HEK293 (cell line): Measurements from ENCODE around the gene SYNC.
"Not testable (repeated sequence)": the region's sequence is repeated elsewhere in the genome, so short reads cannot be mapped to it uniquely, and the experiment has no call there.

Source experiments
- CTCF ChIA-PET: fragments of 350-600 bp; formaldehyde crosslinking; extraction: SDS; loops from one replicate; lab custom pipeline; 2021; ENCODE audit warnings: antibody characterized with exemption; lab: Yijun Ruan, JAX
- POLR2A ChIA-PET: fragments of 300-600 bp; formaldehyde crosslinking; extraction: SDS; loops from one replicate; lab custom pipeline; 2020; ENCODE audit warnings: antibody characterized with exemption, inconsistent platforms; lab: Yijun Ruan, JAX
- H3K27ac ChIP-seq: fragments of 200-500 bp; sonication (Bioruptor generic); 2 replicates; pipeline ENCODE4 v1.5.1; 2014; ENCODE audit warnings: low read depth, low read length, control low read depth, inconsistent platforms; ENCODE audit errors: extremely low read depth
- H3K36me3 ChIP-seq, 2 experiments: fragments of 200-500 bp in 1 of 2; sonication (Bioruptor generic) in 1 of 2; 1 replicate in 1 of 2; 2 replicates in 1 of 2; pipeline ENCODE4 v1.5.1; 2014 to 2017; ENCODE audit warnings: inconsistent platforms in 2 of 2, low read length in 2 of 2; ENCODE audit not compliant: control insufficient read depth in 2 of 2, insufficient read depth in 1 of 2
- H3K4me1 ChIP-seq: fragments of 200-500 bp; sonication (Bioruptor generic); 2 replicates; pipeline ENCODE4 v1.5.1; 2014; ENCODE audit warnings: mild to moderate bottlenecking, low read length, inconsistent platforms; ENCODE audit not compliant: control insufficient read depth, insufficient read depth
- H3K4me3 ChIP-seq: 2 replicates; pipeline ENCODE4 v1.5.1; 2011; ENCODE audit warnings: low read depth, mild to moderate bottlenecking, control low read depth, low read length, moderate library complexity
- H3K9me3 ChIP-seq: fragments of 200-500 bp; sonication (Bioruptor generic); 2 replicates; pipeline ENCODE4 v1.5.1; 2014; ENCODE audit warnings: low read depth, low read length, inconsistent platforms; ENCODE audit not compliant: control insufficient read depth, insufficient read depth
- GLI2 ChIP-seq: fragments of 450-650 bp; formaldehyde crosslinking; IDR thresholded peaks from 2 replicates; pipeline ENCODE4; 2017; ENCODE audit warnings: missing biosample characterization, missing genetic modification characterization, low read depth, borderline replicate concordance
- SP3 ChIP-seq: fragments of 450-650 bp; formaldehyde crosslinking; IDR thresholded peaks from 2 replicates; pipeline ENCODE4 v1.5.1; 2016; ENCODE audit warnings: missing biosample characterization, missing genetic modification characterization
- ZBTB8A ChIP-seq: fragments of 450-650 bp; formaldehyde crosslinking; IDR thresholded peaks from 2 replicates; pipeline ENCODE4 v1.5.1; 2016; ENCODE audit warnings: missing biosample characterization, missing genetic modification characterization
- ZEB2 ChIP-seq: fragments of 450-650 bp; formaldehyde crosslinking; IDR thresholded peaks from 2 replicates; pipeline ENCODE4 v1.5.1; 2016; ENCODE audit warnings: missing biosample characterization, missing genetic modification characterization
- ZNF133 ChIP-seq: fragments of 450-650 bp; formaldehyde crosslinking; IDR thresholded peaks from 2 replicates; pipeline ENCODE4 v1.5.1; 2016; ENCODE audit warnings: missing biosample characterization, missing genetic modification characterization
- ZNF146 ChIP-seq: fragments of 450-650 bp; formaldehyde crosslinking; IDR thresholded peaks from 2 replicates; pipeline ENCODE4 v1.5.1; 2016; ENCODE audit warnings: missing biosample characterization, missing genetic modification characterization
- ZNF175 ChIP-seq: fragments of 450-650 bp; formaldehyde crosslinking; IDR thresholded peaks from 2 replicates; pipeline ENCODE4 v1.5.1; 2016; ENCODE audit warnings: missing biosample characterization, missing genetic modification characterization
- ZNF2 ChIP-seq: fragments of 450-650 bp; formaldehyde crosslinking; IDR thresholded peaks from 2 replicates; pipeline ENCODE4 v1.5.1; 2016; ENCODE audit warnings: missing biosample characterization, missing genetic modification characterization
- ZNF426 ChIP-seq: fragments of 450-650 bp; formaldehyde crosslinking; IDR thresholded peaks from 2 replicates; pipeline ENCODE4 v1.5.1; 2017; ENCODE audit warnings: missing biosample characterization, missing genetic modification characterization, mild to moderate bottlenecking, inconsistent platforms, moderate library complexity
- ZNF600 ChIP-seq: fragments of 450-650 bp; formaldehyde crosslinking; IDR thresholded peaks from 2 replicates; pipeline ENCODE4 v1.5.1; 2016; ENCODE audit warnings: missing biosample characterization, missing genetic modification characterization
- ZNF660 ChIP-seq: fragments of 450-650 bp; IDR thresholded peaks from 2 replicates; pipeline ENCODE4 v1.5.1; 2018; ENCODE audit warnings: missing biosample characterization, mild to moderate bottlenecking, missing genetic modification characterization
- ZNF664 ChIP-seq: fragments of 450-650 bp; formaldehyde crosslinking; IDR thresholded peaks from 2 replicates; pipeline ENCODE4 v1.5.1; 2016; ENCODE audit warnings: missing biosample characterization, missing genetic modification characterization
- TF ChIP-seq, protein P1 (sequence below): fragments of 450-650 bp; formaldehyde crosslinking; IDR thresholded peaks from 2 replicates; pipeline ENCODE4 v1.5.0; 2017; ENCODE audit warnings: missing biosample characterization, missing genetic modification characterization, borderline replicate concordance
- TF ChIP-seq, protein P2 (sequence below): fragments of 450-650 bp; formaldehyde crosslinking; IDR thresholded peaks from 2 replicates; pipeline ENCODE4 v1.5.1; 2016; ENCODE audit warnings: missing biosample characterization, missing genetic modification characterization
- TF ChIP-seq, protein P3 (sequence below): fragments of 450-650 bp; IDR thresholded peaks from 2 replicates; pipeline ENCODE4 v1.5.1; 2018; ENCODE audit warnings: missing biosample characterization, missing genetic modification characterization
- TF ChIP-seq, protein P4 (sequence below): fragments of 450-650 bp; formaldehyde crosslinking; IDR thresholded peaks from 2 replicates; pipeline ENCODE4 v1.5.1; 2016; ENCODE audit warnings: missing biosample characterization, missing genetic modification characterization

Gene SYNC

DNA sequence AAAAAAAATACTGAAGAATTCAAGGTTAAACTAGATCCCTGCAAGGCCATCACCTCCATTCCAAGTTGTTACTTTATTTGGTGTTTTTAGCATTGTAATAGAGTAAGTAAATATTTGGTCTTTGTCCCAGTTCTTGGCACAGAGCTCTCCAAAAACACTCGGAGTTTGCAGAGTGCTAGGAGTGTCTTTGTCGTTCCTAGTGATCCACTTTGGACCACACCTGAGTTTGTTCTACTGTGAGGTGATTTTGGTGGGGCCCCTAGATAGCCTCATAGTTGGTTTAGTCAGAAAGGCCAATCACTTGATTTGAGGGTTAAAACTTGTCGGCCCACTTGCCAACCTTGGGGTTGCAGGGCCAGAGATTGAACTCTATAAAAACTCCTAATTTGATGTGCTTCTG lies 25.6 kb downstream of the SYNC start:
- no peaks in the 10 kb centered on the region for H3K4me1 ChIP-seq
- ChIA-PET POLR2A (interaction anchor here (0.7 to 1.2 kb wide), 2 partner anchors 26 to 98 kb away, joined by 3 read pairs; partner anchors contain the start of gene RBBP4), CTCF (interaction anchor here (0.8 to 1.0 kb wide), 3 partner anchors 39 to 199 kb away, joined by 3 to 4 read pairs (median 3); no protein-coding TSS in a partner anchor)
- no peaks in the 10 kb centered on the region for H3K9me3 ChIP-seq
- peaks cover 76 to 95% of the 10 kb centered on the region in 2 experiments for H3K36me3 ChIP-seq
- TF ChIP-seq ZNF426 (tag by site-specific recombination), result no peak
- no peak overlapping the region for H3K27ac ChIP-seq
- no peak overlapping the region for H3K4me3 ChIP-seq

DNA sequence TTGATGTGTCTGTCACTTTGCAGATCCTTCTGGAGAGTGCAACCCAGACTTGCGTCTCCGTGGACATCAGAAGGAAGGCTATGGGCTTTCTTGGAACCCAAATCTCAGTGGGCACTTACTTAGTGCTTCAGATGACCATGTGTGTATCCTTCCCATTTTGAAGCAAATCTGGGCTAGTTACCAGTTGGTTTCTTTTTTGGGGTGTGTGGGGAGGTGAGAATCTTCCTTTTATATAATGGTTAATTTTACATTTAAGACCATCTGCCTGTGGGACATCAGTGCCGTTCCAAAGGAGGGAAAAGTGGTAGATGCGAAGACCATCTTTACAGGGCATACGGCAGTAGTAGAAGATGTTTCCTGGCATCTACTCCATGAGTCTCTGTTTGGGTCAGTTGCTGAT lies 33.9 kb downstream of the SYNC start:
- H3K4me3 ChIP-seq, H3K27ac ChIP-seq, H3K9me3 ChIP-seq, POLR2A ChIA-PET, H3K4me1 ChIP-seq: not testable (repeated sequence)
- CTCF ChIA-PET, result interaction anchor here (0.6 kb wide), 1 partner anchor 268 kb away, joined by 3 read pairs; no protein-coding TSS in a partner anchor
- H3K36me3 ChIP-seq, result peaks cover 57 to 100% of the 10 kb centered on the region in 2 experiments

DNA sequence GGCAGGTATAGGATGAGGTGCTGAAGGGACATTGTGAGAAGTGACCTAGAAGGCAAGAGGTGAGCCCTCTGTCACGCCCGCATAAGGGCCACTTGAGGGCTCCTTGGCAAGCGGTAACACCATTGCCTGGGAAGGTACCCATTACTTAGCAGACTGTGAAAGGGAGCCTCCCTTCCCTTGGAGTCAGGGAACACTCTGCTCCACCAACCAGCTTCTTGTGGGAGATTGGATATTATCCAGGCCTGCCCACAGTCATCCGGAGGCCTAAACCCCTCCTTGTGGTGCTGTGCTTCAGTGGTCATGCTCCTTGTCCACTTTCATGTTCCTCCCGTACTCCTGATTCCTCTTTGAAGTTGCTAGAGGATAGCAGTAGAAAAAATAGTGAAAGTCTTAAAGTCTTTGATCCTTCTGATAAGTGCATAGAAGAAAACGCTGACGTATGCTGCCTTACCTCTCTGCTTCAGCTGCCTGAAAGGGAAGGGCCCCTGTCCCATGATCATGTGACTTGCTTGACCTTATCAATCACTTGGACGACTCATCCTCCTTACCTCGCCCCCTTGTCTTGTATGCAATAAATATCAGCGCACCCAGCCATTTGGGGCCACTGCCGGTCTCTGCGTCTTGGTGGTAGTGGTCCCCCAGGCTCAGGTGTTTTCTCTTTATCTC lies 35.5 kb downstream of the SYNC start:
- Histone ChIP-seq H3K4me1 (no peaks in the 10 kb centered on the region), H3K4me3 (no peak overlapping the region), H3K36me3 (peaks cover 57 to 99% of the 10 kb centered on the region in 2 experiments), H3K27ac (no peak overlapping the region), H3K9me3 (no peaks in the 10 kb centered on the region)
- TF ChIP-seq ZBTB8A (tag by site-specific recombination), result 0 out of 2 replicates have a peak, but pooled peaks have one; percentile 32
- TF ChIP-seq, protein P1, sequence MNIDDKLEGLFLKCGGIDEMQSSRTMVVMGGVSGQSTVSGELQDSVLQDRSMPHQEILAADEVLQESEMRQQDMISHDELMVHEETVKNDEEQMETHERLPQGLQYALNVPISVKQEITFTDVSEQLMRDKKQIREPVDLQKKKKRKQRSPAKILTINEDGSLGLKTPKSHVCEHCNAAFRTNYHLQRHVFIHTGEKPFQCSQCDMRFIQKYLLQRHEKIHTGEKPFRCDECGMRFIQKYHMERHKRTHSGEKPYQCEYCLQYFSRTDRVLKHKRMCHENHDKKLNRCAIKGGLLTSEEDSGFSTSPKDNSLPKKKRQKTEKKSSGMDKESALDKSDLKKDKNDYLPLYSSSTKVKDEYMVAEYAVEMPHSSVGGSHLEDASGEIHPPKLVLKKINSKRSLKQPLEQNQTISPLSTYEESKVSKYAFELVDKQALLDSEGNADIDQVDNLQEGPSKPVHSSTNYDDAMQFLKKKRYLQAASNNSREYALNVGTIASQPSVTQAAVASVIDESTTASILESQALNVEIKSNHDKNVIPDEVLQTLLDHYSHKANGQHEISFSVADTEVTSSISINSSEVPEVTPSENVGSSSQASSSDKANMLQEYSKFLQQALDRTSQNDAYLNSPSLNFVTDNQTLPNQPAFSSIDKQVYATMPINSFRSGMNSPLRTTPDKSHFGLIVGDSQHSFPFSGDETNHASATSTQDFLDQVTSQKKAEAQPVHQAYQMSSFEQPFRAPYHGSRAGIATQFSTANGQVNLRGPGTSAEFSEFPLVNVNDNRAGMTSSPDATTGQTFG (tag by site-specific recombination), result no peak
- ChIA-PET POLR2A (interaction anchor here (1.9 kb wide), 1 partner anchor 16 kb away, joined by 5 read pairs; the partner anchor contains the start of genes RBBP4 and ZBTB8OS), CTCF (no interaction called here)

DNA sequence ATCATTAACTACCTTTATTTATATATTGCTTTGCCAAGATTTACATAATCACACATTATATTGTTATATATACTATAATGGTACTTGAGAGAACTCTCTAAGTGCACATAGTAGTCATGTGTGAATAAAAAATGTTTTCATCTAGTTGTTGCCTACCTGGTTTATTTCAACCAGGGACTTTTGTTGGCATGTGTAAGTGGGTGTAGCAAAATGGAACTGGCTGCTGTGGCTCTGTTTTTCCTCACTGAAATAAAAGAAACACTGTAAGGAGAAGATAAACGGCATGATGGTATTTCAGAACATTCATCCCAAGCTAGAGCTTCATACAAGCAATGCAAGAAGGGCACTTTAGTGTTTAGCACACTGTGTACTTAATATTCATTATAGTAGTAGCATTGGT lies 36.7 kb downstream of the SYNC start:
- peaks cover 56 to 99% of the 10 kb centered on the region in 2 experiments for H3K36me3 ChIP-seq
- POLR2A ChIA-PET, result interaction anchor here (1.9 kb wide), 1 partner anchor 15 kb away, joined by 5 read pairs; the partner anchor contains the start of genes RBBP4 and ZBTB8OS
- no peak overlapping the region for H3K4me3 ChIP-seq
- no peaks in the 10 kb centered on the region for H3K9me3 ChIP-seq
- TF ChIP-seq, protein P2, sequence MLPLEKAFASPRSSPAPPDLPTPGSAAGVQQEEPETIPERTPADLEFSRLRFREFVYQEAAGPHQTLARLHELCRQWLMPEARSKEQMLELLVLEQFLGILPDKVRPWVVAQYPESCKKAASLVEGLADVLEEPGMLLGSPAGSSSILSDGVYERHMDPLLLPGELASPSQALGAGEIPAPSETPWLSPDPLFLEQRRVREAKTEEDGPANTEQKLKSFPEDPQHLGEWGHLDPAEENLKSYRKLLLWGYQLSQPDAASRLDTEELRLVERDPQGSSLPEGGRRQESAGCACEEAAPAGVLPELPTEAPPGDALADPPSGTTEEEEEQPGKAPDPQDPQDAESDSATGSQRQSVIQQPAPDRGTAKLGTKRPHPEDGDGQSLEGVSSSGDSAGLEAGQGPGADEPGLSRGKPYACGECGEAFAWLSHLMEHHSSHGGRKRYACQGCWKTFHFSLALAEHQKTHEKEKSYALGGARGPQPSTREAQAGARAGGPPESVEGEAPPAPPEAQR (tag by site-specific recombination), result no peak
- no peak for TF ChIP-seq ZNF133 (tag by site-specific recombination)
- no peak for TF ChIP-seq ZNF660 (tag by site-specific recombination)
- no peak for TF ChIP-seq ZEB2 (tag by site-specific recombination)
- TF ChIP-seq, protein P3, sequence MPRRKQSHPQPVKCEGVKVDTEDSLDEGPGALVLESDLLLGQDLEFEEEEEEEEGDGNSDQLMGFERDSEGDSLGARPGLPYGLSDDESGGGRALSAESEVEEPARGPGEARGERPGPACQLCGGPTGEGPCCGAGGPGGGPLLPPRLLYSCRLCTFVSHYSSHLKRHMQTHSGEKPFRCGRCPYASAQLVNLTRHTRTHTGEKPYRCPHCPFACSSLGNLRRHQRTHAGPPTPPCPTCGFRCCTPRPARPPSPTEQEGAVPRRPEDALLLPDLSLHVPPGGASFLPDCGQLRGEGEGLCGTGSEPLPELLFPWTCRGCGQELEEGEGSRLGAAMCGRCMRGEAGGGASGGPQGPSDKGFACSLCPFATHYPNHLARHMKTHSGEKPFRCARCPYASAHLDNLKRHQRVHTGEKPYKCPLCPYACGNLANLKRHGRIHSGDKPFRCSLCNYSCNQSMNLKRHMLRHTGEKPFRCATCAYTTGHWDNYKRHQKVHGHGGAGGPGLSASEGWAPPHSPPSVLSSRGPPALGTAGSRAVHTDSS (tag by site-specific recombination), result no peak
- TF ChIP-seq ZNF146 (tag by site-specific recombination), result no peak
- no peak for TF ChIP-seq SP3 (tag by site-specific recombination)
- TF ChIP-seq GLI2 (tag by site-specific recombination), result no peak
- TF ChIP-seq, protein P4, sequence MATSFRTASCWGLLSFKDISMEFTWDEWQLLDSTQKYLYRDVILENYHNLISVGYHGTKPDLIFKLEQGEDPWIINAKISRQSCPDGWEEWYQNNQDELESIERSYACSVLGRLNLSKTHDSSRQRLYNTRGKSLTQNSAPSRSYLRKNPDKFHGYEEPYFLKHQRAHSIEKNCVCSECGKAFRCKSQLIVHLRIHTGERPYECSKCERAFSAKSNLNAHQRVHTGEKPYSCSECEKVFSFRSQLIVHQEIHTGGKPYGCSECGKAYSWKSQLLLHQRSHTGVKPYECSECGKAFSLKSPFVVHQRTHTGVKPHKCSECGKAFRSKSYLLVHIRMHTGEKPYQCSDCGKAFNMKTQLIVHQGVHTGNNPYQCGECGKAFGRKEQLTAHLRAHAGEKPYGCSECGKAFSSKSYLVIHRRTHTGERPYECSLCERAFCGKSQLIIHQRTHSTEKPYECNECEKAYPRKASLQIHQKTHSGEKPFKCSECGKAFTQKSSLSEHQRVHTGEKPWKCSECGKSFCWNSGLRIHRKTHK (tag by site-specific recombination), result no peak
- TF ChIP-seq ZNF2 (tag by site-specific recombination), result no peak
- TF ChIP-seq ZNF175 (tag by site-specific recombination), result no peak
- TF ChIP-seq ZNF600 (tag by site-specific recombination), result no peak
- TF ChIP-seq ZNF664, result no peak
- CTCF ChIA-PET, result interaction anchor here (0.7 kb wide), 1 partner anchor 93 kb away, joined by 4 read pairs; no protein-coding TSS in a partner anchor
- H3K27ac ChIP-seq, result no peak overlapping the region
- H3K4me1 ChIP-seq, result no peaks in the 10 kb centered on the region
